ENCODE data around the gene WWC2.

- peak; percentile 4 for TF ChIP-seq MAFK (IDR thresholded peaks at IDR 0.05; ENCODE audit: partially characterized antibody)
- no peak for TF ChIP-seq POLR2A (IDR thresholded peaks at IDR 0.05; ENCODE audit: low read length)
- TF ChIP-seq REST (IDR thresholded peaks at IDR 0.05): no peak
- no peak for TF ChIP-seq SMC3 (IDR thresholded peaks at IDR 0.05)
- no peak for TF ChIP-seq CTCF (IDR thresholded peaks at IDR 0.05)
- no peak for TF ChIP-seq MAX (IDR thresholded peaks at IDR 0.05)
Observed at GRCh38 chr4:183147983-183148382, 48.9 kb downstream of the WWC2 start.

Measured in A549 (cell line).